Renal cortical epithelial cell (primary cell): ENCODE data around the gene TSPAN32. TPM values are rescaled to one million over a fixed set of nuclear protein-coding genes. Genes with fewer than 3 reads are reported as not detected.
"Not testable (repeated sequence)": the region's sequence is repeated elsewhere in the genome, so short reads cannot be mapped to it uniquely, and the experiment has no call there.

ENCODE experiments used
- DNase-seq: peaks from one replicate; pipeline ENCODE4 v3.0.0-alpha.2; 2011; ENCODE audit warnings: low read depth
- total RNA-seq: library from RNA; depleted of rRNA; stranded (reverse); fragments of >200 nt; gene quantifications from 2 replicates; pipeline ENCODE4 v1.2.3, GENCODE V29; 2014

TSPAN32 gene
- total RNA-seq, 1 donor from 2014 or later, result not detected

DNA sequence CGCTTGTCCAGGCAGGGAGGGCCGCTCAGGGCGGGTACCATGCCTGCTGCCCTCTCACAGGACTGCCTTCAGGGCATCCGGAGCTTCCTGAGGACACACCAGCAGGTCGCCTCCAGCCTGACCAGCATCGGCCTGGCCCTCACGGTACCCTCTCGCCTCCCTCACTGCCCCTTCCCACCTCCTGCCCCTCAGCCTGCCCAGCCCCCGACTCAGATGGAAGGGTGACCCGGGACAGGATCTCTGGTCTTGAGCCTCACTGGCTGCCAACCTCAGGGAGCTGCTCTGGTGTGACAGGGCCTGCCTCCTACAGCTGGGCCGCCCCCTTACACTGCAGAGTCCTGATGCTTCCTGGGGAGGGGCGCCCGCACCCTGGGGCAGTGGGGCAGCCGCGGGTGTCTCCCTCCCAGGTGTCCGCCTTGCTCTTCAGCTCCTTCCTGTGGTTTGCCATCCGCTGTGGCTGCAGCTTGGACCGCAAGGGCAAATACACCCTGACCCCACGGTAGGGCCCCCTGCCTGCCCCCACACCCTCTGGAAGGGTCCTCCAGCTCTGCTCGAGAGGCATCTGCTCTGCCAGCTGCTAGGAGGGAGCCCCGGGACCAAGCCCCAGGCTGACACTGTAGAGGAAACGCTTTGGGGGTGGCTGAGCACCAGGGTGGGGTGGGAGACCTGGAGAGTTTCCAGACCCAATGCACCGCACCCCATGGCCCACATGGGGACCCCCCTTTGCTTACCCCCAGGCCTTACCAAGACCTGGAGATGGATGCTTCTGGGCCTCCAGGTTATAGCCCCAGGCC, 14.6 kb downstream of the TSPAN32 start:
- no peak for DNase-seq

DNA sequence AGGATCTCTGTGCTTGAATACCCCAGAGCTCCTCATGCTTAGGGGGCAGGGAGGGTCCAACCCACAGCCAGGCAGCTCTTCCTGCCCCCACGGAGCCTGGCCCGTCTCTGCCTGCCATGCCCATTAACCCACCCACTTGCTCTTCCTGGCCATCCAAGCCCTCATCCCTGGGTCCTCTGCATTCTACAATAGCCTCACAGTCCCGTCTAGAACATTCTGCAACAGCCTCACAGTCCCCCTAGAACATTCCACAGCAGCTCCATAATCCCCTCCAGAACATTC, 15.1 kb downstream of the TSPAN32 start:
- DNase-seq, result no peak

- DNase-seq, result no peak
Observed at GRCh38 chr11:2317354-2318050, 15.7 kb downstream of the TSPAN32 start.

- no peak for DNase-seq
Observed at GRCh38 chr11:2318123-2318522, 16.3 kb downstream of the TSPAN32 start.

DNA sequence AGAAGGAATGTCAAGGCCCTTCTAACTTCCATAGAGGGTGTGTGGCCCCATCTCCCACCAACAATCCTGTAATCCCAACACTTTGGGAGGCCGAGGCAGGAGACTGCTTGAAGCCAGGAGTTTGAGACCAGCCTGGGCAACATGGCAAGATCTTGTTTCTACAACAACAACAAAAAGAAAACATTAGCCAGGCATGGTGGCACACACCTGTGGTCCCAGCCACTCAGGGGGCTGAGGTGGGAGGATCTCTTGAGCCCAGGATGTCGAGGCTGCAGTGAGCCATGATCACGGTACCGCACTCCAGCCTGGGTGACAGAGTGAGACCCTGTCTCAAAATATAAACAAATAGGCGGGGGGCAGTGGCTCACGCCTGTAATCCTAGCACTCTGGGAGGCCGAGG, 16.9 kb downstream of the TSPAN32 start:
- no peak for DNase-seq

GRCh38 chr11:2319791-2320472, 18.1 kb downstream of the TSPAN32 start:
- DNase-seq, result no peak

- no peak for DNase-seq
Observed at GRCh38 chr11:2320568-2321310, 18.9 kb downstream of the TSPAN32 start.

DNA sequence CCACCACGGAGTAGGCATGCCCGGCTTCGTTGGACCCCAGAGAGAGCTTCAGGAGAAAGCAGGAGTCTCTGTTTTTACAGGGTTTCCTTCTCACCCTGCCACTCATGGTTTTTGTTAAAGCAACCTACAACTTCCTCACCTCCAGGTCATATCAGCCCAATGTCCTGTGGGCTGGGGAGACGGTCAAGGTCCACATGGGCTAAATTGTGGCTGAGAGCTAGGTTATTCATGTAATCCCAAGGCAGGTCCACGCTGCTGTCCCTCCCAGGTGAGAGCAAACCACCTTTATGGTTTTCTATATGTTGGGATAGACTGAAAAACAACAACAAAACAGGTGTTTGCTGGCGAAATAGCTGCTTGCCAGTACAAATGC, 19.5 kb downstream of the TSPAN32 start:
- DNase-seq, result no peak

GRCh38 chr11:2325123-2325522, 23.3 kb downstream of the TSPAN32 start:
- DNase-seq, result no peak

GRCh38 chr11:2325719-2326118, 23.9 kb downstream of the TSPAN32 start:
- DNase-seq, result no peak

DNA sequence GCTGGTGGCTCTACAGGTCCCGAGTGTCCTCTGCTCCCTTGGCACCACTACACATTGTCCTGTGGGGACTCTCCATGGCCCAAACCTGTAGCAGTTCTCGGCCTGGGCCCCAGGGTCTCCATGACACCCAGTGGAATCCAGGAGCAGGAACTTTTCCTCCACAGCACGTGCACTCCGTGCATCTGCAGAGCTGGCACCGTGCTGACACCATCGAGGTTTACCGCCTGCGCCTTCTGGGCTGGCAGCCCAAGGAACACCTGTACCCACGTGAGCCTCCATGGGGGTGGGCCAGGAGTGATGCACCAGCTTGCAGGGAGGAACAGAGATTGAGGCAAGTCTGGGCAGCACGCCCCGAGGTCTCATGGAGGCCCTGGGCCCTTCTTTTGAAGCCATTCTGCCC, 25.2 kb downstream of the TSPAN32 start:
- DNase-seq, result no peak

DNA sequence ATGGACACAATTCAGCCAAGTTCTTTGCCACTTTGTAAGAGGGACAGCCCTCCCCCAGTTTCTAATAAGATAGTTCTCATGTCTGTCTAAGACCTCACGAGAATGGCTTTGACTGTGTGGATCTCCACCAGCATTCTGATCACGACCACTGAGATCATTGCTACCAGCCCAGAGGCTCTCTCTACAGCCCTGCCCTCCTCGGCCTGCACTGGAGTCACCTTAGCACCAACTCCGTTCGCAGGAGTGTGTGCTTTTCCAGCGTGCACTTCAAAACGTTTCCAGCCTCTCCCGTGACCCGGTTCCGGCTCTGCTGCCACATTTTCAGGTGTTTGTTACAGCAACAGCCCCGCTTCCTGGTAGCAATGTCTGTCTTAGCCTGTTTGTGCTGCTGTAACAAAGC, 26.2 kb downstream of the TSPAN32 start:
- no peak for DNase-seq

DNA sequence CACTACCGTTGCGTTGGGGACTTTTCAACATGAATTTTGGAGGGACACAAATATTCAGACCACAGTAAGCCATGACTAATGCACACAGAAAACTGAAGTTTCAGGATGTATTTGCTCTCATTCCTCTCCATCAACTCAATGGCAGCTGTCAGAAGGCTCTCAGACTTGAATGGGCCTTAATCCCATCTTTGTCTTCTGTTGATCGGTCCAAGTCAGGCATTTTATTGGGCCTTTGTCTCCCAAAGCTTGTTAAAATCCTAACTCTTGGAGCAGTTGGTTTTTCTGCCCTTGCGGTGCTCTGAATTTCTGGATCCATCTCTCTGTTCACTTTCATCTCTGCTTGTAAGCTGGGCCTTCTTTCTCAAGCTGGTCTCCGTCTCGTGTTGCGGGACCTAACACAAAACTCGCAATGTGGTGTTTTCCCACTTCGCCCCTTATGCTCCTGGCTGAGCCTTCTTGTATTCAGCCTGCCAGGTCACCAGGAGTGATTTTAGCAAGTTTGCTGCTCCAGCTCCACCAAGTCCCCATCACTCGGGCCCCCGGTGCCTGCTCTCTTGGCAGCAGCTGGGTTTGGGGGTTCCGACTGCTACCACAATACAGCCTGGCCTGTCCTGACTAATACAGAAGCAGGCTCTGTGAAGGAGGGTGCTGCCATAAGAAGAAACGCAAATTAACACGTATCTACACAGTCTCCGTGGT, 27.0 kb downstream of the TSPAN32 start:
- DNase-seq, result no peak

- DNase-seq, result no peak
Observed at GRCh38 chr11:2329551-2329950, 27.7 kb downstream of the TSPAN32 start.

DNA sequence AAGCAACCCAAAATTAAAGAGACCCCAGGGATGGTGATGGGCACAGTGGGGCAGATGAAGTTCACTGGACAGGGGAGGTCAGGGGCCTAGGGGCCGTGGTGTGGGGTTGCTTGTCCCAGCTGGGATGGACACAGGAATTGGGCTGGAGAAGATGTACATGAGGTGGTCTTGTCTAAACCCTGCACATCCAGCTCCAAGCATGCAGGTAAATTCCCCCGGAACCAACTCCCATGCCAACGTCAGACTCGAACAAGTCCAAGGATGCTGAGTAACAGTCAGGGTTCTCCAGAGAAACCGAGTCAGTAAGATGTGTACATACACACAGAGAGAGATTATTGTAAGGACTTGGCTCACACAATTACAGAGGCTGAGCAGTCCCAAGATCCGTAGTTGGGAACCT, 28.9 kb downstream of the TSPAN32 start:
- no peak for DNase-seq

DNA sequence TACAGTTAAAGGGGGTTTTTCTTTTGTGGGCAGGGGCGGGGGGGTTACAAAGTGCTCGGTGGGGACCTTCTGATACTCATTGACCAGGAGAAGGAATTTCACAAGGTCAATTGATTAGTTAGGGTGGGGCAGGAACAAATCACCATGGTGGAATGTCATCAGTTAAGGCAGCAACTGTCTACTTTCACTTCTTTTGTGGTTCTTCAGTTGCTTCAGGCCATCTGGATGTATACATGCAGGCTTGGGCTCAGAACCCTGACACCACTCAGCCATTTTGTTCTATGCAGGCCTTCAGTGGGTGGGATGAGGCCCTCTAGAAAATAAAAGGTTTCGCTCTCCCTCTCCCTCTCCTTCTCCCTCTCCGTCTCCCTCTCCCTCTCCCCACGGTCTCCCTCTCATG, 29.6 kb downstream of the TSPAN32 start:
- no peak for DNase-seq

DNA sequence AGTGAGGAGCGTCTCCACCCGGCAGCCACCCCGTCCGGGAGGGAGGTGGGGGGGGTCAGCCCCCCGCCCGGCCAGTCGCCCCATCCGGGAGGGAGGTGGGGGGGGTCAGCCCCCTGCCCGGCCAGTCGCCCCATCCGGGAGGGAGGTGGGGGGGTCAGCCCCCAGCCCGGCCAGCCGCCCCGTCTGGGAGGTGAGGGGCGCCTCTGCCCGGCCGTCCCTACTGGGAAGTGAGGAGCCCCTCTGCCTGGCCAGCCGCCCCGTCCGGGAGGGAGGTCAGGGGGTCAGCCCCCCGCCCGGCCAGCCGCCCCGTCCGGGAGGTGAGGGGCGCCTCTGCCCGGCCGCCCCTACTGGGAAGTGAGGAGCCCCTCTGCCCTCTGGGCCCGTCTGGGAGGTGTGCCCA, 30.8 kb downstream of the TSPAN32 start:
- DNase-seq, result not testable (repeated sequence)

DNA sequence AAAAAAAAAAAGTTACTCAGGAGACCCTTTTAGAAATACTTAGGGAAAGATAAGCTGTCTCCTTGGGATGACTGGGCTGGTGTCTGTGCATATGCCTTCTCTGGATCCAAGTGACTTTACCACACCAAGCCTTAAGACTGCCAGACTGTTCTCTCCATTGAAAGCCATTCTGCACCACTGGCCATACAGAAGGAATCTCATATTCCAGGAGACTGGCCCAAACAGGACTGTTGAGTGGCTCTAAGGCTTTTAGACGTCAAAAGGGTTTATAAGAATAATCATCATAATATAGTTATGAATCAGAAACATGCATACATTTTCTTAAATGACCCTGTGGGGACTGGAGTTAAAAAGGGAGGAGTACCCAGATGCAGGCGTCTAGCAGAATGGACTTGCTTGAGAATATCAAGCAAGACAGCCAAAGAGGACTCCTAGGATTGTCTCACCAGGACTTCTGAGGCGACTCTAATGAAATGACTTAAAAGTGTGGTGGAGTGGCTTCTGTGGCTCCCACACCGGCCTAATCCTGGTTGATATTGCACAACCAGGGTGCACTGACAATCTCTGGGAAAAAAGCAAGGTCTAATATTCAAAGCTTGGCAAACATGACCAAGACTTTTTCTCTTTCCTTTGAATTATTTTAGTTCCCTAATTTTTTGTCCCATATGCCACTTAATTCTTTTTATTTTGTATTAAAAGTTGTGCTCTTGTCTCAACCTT, 31.8 kb downstream of the TSPAN32 start:
- DNase-seq, result not testable (repeated sequence)

- DNase-seq, result not testable (repeated sequence)
Observed at GRCh38 chr11:2335286-2335685, 33.5 kb downstream of the TSPAN32 start.

DNA sequence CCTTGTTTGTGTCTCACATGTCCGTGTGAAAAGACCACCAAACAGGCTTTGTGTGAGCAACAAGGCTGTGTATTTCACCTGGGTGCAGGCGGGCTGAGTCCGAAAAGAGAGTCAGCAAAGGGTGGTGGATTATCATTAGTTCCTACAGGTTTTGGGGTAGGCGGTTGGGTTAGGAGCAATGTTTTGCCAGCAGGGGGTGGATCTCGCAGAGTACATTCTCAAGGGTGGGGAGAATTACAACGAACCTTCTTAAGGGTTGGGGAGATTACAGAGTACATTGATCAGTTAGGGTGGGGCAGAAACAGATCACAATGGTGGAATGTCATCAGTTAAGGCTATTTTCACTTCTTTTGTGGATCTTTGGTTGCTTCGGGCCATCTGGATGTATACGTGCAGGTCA, 36.9 kb downstream of the TSPAN32 start:
- DNase-seq, result not testable (repeated sequence)

- DNase-seq, result no peak
Observed at GRCh38 chr11:2342557-2342956, 40.7 kb downstream of the TSPAN32 start.
